Tibial nerve (tissue), 4 donors: ENCODE results near the gene POLR3A. TPM values are rescaled to one million over a fixed set of nuclear protein-coding genes. Genes with fewer than 3 reads are reported as not detected.

Experiments
- DNase-seq, 2 donors: peaks; one replicate each; pipeline ENCODE4 v3.0.0-alpha.2; 2019; ENCODE audit warnings: low spot score in 2 of 2
- H3K27ac ChIP-seq, 4 donors: fragments of 200-600 bp; sonication (generic) in 3 of 4; one replicate each; pipeline ENCODE4 v1.5.1; 2017 to 2019; ENCODE audit warnings: mild to moderate bottlenecking in 1 of 4
- H3K27me3 ChIP-seq, 2 donors: fragments of 200-600 bp; sonication (generic) in 1 of 2; one replicate each; pipeline versions ENCODE4 v1.5.1 to v1.6.0; 2017 to 2019
- H3K36me3 ChIP-seq, 3 donors: fragments of 200-600 bp; sonication (generic); one replicate each; pipeline ENCODE4 v1.5.1; 2018 to 2019
- H3K4me1 ChIP-seq, 4 donors: fragments of 200-600 bp; sonication (generic) in 3 of 4; one replicate each; pipeline ENCODE4 v1.5.1; 2017 to 2019
- H3K4me3 ChIP-seq, 4 donors: fragments of 200-600 bp; sonication (generic) in 3 of 4; one replicate each; pipeline ENCODE4 v1.5.1; 2017 to 2019; ENCODE audit warnings: mild to moderate bottlenecking in 1 of 4, moderate library complexity in 1 of 4
- H3K9me3 ChIP-seq, 4 donors: fragments of 200-600 bp; sonication (generic) in 3 of 4; one replicate each; pipeline ENCODE4 v1.5.1; 2017 to 2019
- EP300 ChIP-seq, 2 donors: sonication (generic); formaldehyde crosslinking; IDR thresholded peaks; one replicate each; pipeline ENCODE4 v1.6.1; 2017; ENCODE audit warnings: antibody characterized with exemption in 2 of 2, mild to moderate bottlenecking in 1 of 2
- POLR2A ChIP-seq, 2 donors: fragments of 450-650 bp; IDR thresholded peaks; one replicate each; pipeline ENCODE4 v1.6.1; 2017; ENCODE audit warnings: antibody characterized with exemption in 2 of 2, mild to moderate bottlenecking in 2 of 2, moderate library complexity in 2 of 2
- WGBS, 2 donors: methylation state at CpG; one replicate each; pipeline ENCODE4 v1.1.5; 2018; 5-methylcytosine and 5-hydroxymethylcytosine counted together
- total RNA-seq, 4 donors: library from RNA; depleted of rRNA; stranded (reverse); fragments of >200 nt; gene quantifications; one replicate each; pipeline ENCODE4 v1.1.0, GENCODE V29; 2016
- TF ChIP-seq, protein P1 (sequence below), 5 experiments: fragments of 200-600 bp in 3 of 5; fragments of 450-650 bp in 2 of 5; sonication (generic) in 3 of 5; IDR thresholded peaks; one replicate each; pipeline ENCODE4 v1.5.1; 2016 to 2019; ENCODE audit warnings: antibody characterized with exemption in 5 of 5, mild to moderate bottlenecking in 3 of 5, moderate library complexity in 2 of 5

POLR3A gene
- total RNA-seq, 4 donors from 2014 or later: 10.2 to 16.8 (median 11.4) TPM

GRCh38 chr10:78044179-78044578, 14.9 kb upstream of the POLR3A start:
- Histone ChIP-seq H3K4me3 (no peak overlapping the region), H3K27ac (no peak overlapping the region), H3K4me1 (peaks cover 0 to 26% (median 0%) of the 10 kb centered on the region in 4 donors), H3K36me3 (peaks cover 0 to 43% (median 5%) of the 10 kb centered on the region in 3 donors), H3K27me3 (no peaks in the 10 kb centered on the region), H3K9me3 (no peaks in the 10 kb centered on the region)
- TF ChIP-seq POLR2A (IDR thresholded peaks at IDR 0.05) (no peak), EP300 (IDR thresholded peaks at IDR 0.05) (no peak)
- TF ChIP-seq, protein P1, sequence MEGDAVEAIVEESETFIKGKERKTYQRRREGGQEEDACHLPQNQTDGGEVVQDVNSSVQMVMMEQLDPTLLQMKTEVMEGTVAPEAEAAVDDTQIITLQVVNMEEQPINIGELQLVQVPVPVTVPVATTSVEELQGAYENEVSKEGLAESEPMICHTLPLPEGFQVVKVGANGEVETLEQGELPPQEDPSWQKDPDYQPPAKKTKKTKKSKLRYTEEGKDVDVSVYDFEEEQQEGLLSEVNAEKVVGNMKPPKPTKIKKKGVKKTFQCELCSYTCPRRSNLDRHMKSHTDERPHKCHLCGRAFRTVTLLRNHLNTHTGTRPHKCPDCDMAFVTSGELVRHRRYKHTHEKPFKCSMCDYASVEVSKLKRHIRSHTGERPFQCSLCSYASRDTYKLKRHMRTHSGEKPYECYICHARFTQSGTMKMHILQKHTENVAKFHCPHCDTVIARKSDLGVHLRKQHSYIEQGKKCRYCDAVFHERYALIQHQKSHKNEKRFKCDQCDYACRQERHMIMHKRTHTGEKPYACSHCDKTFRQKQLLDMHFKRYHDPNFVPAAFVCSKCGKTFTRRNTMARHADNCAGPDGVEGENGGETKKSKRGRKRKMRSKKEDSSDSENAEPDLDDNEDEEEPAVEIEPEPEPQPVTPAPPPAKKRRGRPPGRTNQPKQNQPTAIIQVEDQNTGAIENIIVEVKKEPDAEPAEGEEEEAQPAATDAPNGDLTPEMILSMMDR (IDR thresholded peaks at IDR 0.05): no peak
- DNase-seq: no peak

- H3K9me3 ChIP-seq: no peaks in the 10 kb centered on the region
- peaks cover 0 to 56% (median 10%) of the 10 kb centered on the region in 3 donors for H3K36me3 ChIP-seq
- H3K4me1 ChIP-seq: peaks cover 0 to 37% (median 0%) of the 10 kb centered on the region in 4 donors
- DNase-seq: no peak
- no peaks in the 10 kb centered on the region for H3K27me3 ChIP-seq
- no peak overlapping the region for H3K4me3 ChIP-seq
- TF ChIP-seq POLR2A (IDR thresholded peaks at IDR 0.05) (no peak), EP300 (IDR thresholded peaks at IDR 0.05) (no peak)
- TF ChIP-seq, protein P1 (IDR thresholded peaks at IDR 0.05): no peak
- no peak overlapping the region for H3K27ac ChIP-seq
- WGBS, 2 donors: 97% methylated on average over 6 of the region's 6 CpGs
These were observed 13.4 kb upstream of the POLR3A start for GRCh38 chr10:78042752-78043104.

- Histone ChIP-seq H3K4me3 (no peak overlapping the region), H3K27ac (no peak overlapping the region), H3K9me3 (no peaks in the 10 kb centered on the region), H3K36me3 (peaks cover 0 to 61% (median 15%) of the 10 kb centered on the region in 3 donors), H3K27me3 (no peaks in the 10 kb centered on the region), H3K4me1 (peaks cover 0 to 37% (median 0%) of the 10 kb centered on the region in 4 donors)
- DNase-seq: no peak
- 84 to 93% methylated on average over 2 of the region's 2 CpGs for WGBS, 2 donors
- TF ChIP-seq EP300 (IDR thresholded peaks at IDR 0.05) (no peak), POLR2A (IDR thresholded peaks at IDR 0.05) (no peak)
- TF ChIP-seq, protein P1 (IDR thresholded peaks at IDR 0.05): no peak
These were observed 12.9 kb upstream of the POLR3A start for GRCh38 chr10:78042058-78042751.

- no peak overlapping the region for H3K4me3 ChIP-seq
- H3K36me3 ChIP-seq: peaks cover 0 to 69% (median 20%) of the 10 kb centered on the region in 3 donors
- peaks cover 0 to 41% (median under 1%) of the 10 kb centered on the region in 4 donors for H3K4me1 ChIP-seq
- DNase-seq: no peak
- H3K9me3 ChIP-seq: no peaks in the 10 kb centered on the region
- TF ChIP-seq, protein P1 (IDR thresholded peaks at IDR 0.05): no peak
- TF ChIP-seq POLR2A (IDR thresholded peaks at IDR 0.05): no peak
- TF ChIP-seq EP300 (IDR thresholded peaks at IDR 0.05): no peak
- H3K27me3 ChIP-seq: no peaks in the 10 kb centered on the region
- H3K27ac ChIP-seq: no peak overlapping the region
- 55 to 68% methylated on average over 5 of the region's 5 CpGs for WGBS, 2 donors
These were observed 12.1 kb upstream of the POLR3A start for GRCh38 chr10:78041170-78042057.

GRCh38 chr10:78039743-78040142, 10.4 kb upstream of the POLR3A start:
- Histone ChIP-seq H3K27ac (no peak overlapping the region), H3K4me1 (peaks cover 0 to 55% (median 8%) of the 10 kb centered on the region in 4 donors), H3K9me3 (no peaks in the 10 kb centered on the region), H3K27me3 (no peaks in the 10 kb centered on the region), H3K4me3 (no peak overlapping the region), H3K36me3 (peaks cover 0 to 82% (median 28%) of the 10 kb centered on the region in 3 donors)
- no peak for DNase-seq
- 49 to 69% methylated on average over 3 of the region's 3 CpGs for WGBS, 2 donors
- TF ChIP-seq POLR2A (IDR thresholded peaks at IDR 0.05) (no peak), EP300 (IDR thresholded peaks at IDR 0.05) (no peak)
- TF ChIP-seq, protein P1 (IDR thresholded peaks at IDR 0.05): no peak
